Caco-2 (cell line): ENCODE data around the gene TMPRSS6. TPM values are rescaled to one million over a fixed set of nuclear protein-coding genes. Genes with fewer than 3 reads are reported as not detected.

Experiments used
- BruUV-seq: library from RNA; stranded (reverse); fragments of 400-500 nt; replicated peaks from 2 replicates; lab custom pipeline; 2021; lab: Mats Ljungman, UMichigan
- CTCF ChIA-PET: fragments of 300-600 bp; sonication (Branson Sonifier 250); formaldehyde crosslinking; loops from one replicate; lab custom pipeline; 2022; ENCODE audit warnings: antibody characterized with exemption; lab: Charles Lee
- POLR2A ChIA-PET: fragments of 300-600 bp; sonication (Branson Sonifier 250); formaldehyde crosslinking; loops from one replicate; lab custom pipeline; 2022; ENCODE audit warnings: antibody characterized with exemption; lab: Charles Lee
- DNase-seq, 2 experiments: peaks; one replicate each; pipeline versions ENCODE4 v3.0.0 to v3.0.0-alpha.2; 2020 to 2022
- H3K27me3 ChIP-seq: replicated peaks from 2 replicates; pipeline ENCODE4 v1.6.0; 2011; ENCODE audit warnings: low read length; ENCODE audit not compliant: control insufficient read depth, insufficient read depth
- H3K36me3 ChIP-seq: 2 replicates; pipeline ENCODE4 v1.5.1; 2011; ENCODE audit warnings: low read length; ENCODE audit not compliant: control insufficient read depth, insufficient read depth
- H3K4me1 ChIP-seq: fragments of 250-450 bp; sonication (Bioruptor Pico); 2 replicates; pipeline ENCODE4 v1.5.1; 2020; ENCODE audit warnings: mild to moderate bottlenecking
- H3K4me3 ChIP-seq: 2 replicates; pipeline ENCODE4 v1.5.1; 2011; ENCODE audit warnings: low read depth, mild to moderate bottlenecking, control low read depth, low read length
- H3K9me3 ChIP-seq: fragments of 250-450 bp; sonication (Bioruptor Pico); 2 replicates; pipeline ENCODE4 v1.5.1; 2020; ENCODE audit warnings: mild to moderate bottlenecking, moderate library complexity
- H3K27ac Mint-ChIP-seq: one replicate; pipeline ENCODE4 v1.8.0; 2022; ENCODE audit warnings: mixed read lengths; ENCODE audit not compliant: unreplicated experiment
- H3K27me3 Mint-ChIP-seq: one replicate; pipeline ENCODE4 v1.8.0; 2022; ENCODE audit warnings: mixed read lengths; ENCODE audit not compliant: insufficient read depth, unreplicated experiment
- H3K36me3 Mint-ChIP-seq: one replicate; pipeline ENCODE4 v1.8.0; 2022; ENCODE audit warnings: mild to moderate bottlenecking, mixed read lengths; ENCODE audit not compliant: insufficient read depth, unreplicated experiment
- H3K4me1 Mint-ChIP-seq: one replicate; pipeline ENCODE4 v1.8.0; 2022; ENCODE audit warnings: low read depth, mixed read lengths; ENCODE audit not compliant: unreplicated experiment
- H3K4me3 Mint-ChIP-seq: one replicate; pipeline ENCODE4 v1.8.0; 2022; ENCODE audit warnings: mild to moderate bottlenecking, moderate library complexity, mixed read lengths; ENCODE audit not compliant: unreplicated experiment
- H3K9me3 Mint-ChIP-seq: one replicate; pipeline ENCODE4 v1.8.0; 2022; ENCODE audit warnings: mixed read lengths; ENCODE audit not compliant: unreplicated experiment
- intact Hi-C: fragments of 100-400 bp; cut with micrococcal nuclease; formaldehyde crosslinking; loops from one replicate; pipeline ENCODE4 v1.10.0; 2022; ENCODE audit not compliant: unreplicated experiment
- total RNA-seq: library from RNA; stranded (reverse); gene quantifications from 2 replicates; pipeline ENCODE4 v1.2.3, GENCODE V29; 2022
- TF ChIP-seq, protein P1 (sequence below), 2 experiments: fragments of 200-600 bp in 1 of 2; IDR thresholded peaks; 1 replicate in 1 of 2; 2 replicates in 1 of 2; pipeline versions ENCODE4 v1.5.1 to v1.8.0; 2011 to 2022; ENCODE audit warnings: antibody characterized with exemption in 1 of 2, control low read depth in 1 of 2, inconsistent platforms in 1 of 2, low read depth in 1 of 2, low read length in 1 of 2, mild to moderate bottlenecking in 1 of 2, moderate library complexity in 1 of 2; ENCODE audit not compliant: insufficient read depth in 1 of 2, severe bottlenecking in 1 of 2, unreplicated experiment in 1 of 2

TMPRSS6 gene
- total RNA-seq, 1 experiment from 2014 or later = 1.6 TPM

DNA sequence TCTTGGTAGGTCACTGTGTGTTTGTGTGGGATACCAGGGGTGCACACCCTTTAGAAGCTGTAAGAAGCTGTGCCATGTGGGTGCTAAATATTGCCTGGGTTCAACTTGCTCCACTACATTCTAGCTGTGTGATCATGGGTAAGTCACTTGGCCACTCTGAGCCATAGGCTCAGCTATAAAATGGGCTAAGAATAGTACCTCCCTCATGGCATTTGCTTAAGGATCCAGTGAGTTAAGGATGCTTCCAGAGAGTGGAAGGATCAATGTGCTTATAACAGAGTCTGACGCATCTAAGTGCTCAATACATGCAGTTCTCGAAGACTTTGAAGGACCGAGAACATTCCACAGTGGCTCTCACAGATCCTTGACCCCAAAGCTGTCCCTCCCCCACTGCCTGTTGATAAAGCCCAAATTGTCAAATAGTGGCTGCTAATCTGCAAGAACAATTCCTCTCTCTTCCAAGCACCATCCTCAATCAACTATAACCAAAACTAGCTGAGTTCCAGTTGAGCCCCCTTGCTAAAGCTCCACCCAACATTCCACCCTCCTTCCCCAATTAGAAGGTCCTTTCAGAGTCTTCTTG lies 13.2 kb upstream of the TMPRSS6 start:
- POLR2A ChIA-PET = no interaction called here
- Histone ChIP-seq H3K4me3 (no peak overlapping the region), H3K36me3 (no peaks in the 10 kb centered on the region), H3K4me1 (no peaks in the 10 kb centered on the region), H3K9me3 (no peaks in the 10 kb centered on the region), H3K27me3 (no peaks in the 10 kb centered on the region)
- Mint-ChIP-seq H3K4me3 (no peak overlapping the region), H3K9me3 (no peaks in the 10 kb centered on the region), H3K27me3 (no peaks in the 10 kb centered on the region), H3K4me1 (no peaks in the 10 kb centered on the region), H3K27ac (no peak overlapping the region), H3K36me3 (no peaks in the 10 kb centered on the region)
- BruUV-seq = no TSS peak
- no peak for DNase-seq
- CTCF ChIA-PET = interaction anchor here (1.2 kb wide), 1 partner anchor 18 kb away, joined by 3 read pairs; no protein-coding TSS in a partner anchor
- TF ChIP-seq, protein P1, sequence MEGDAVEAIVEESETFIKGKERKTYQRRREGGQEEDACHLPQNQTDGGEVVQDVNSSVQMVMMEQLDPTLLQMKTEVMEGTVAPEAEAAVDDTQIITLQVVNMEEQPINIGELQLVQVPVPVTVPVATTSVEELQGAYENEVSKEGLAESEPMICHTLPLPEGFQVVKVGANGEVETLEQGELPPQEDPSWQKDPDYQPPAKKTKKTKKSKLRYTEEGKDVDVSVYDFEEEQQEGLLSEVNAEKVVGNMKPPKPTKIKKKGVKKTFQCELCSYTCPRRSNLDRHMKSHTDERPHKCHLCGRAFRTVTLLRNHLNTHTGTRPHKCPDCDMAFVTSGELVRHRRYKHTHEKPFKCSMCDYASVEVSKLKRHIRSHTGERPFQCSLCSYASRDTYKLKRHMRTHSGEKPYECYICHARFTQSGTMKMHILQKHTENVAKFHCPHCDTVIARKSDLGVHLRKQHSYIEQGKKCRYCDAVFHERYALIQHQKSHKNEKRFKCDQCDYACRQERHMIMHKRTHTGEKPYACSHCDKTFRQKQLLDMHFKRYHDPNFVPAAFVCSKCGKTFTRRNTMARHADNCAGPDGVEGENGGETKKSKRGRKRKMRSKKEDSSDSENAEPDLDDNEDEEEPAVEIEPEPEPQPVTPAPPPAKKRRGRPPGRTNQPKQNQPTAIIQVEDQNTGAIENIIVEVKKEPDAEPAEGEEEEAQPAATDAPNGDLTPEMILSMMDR (IDR thresholded peaks at IDR 0.05; ENCODE audit: insufficient read depth in 1 of 2, low read depth in 1 of 2, low read length in 1 of 2, severe bottlenecking in 1 of 2, unreplicated experiment in 1 of 2) = no peak
- intact Hi-C loops = no loop called here

DNA sequence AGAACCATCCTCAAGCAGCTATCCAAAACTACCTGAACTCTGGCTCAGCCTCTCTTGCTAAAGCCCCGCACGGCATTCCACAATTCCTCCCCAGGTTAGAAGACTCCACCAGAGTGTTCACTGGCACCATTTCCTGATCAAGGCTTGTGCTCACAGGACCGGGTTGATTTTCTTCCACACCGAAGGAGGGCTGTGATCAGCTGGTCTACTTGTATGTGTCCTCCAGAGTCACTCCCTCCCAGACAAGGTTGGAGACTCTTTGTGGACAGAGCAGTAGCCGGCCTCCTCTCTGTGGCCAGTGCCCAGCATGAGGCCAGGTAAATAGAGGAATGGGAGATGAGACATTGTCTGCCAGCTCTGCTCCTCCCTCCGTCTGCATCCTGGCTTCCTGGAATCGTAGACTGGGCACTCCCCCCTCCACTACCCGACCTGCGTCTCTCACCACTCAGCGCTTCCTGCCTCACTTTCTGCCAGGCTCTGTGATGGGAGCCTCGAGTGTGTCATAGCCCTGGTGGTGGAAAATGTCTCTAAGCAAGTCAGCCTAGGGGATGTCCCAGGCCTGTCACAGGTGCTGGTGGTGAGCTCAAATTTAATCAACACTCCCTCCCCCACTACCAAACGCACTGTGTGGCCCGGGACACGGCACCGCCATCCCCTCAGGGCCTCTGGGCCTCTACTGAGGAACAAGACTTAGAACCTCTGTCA lies 12.5 kb upstream of the TMPRSS6 start:
- Histone ChIP-seq H3K9me3 (no peaks in the 10 kb centered on the region), H3K4me3 (no peak overlapping the region), H3K36me3 (no peaks in the 10 kb centered on the region), H3K4me1 (no peaks in the 10 kb centered on the region), H3K27me3 (no peaks in the 10 kb centered on the region)
- Mint-ChIP-seq H3K4me1 (no peaks in the 10 kb centered on the region), H3K4me3 (no peak overlapping the region), H3K27me3 (no peaks in the 10 kb centered on the region), H3K36me3 (no peaks in the 10 kb centered on the region), H3K27ac (no peak overlapping the region), H3K9me3 (no peaks in the 10 kb centered on the region)
- no peak for DNase-seq
- POLR2A ChIA-PET = no interaction called here
- CTCF ChIA-PET = interaction anchor here (1.2 kb wide), 1 partner anchor 19 kb away, joined by 3 read pairs; no protein-coding TSS in a partner anchor
- BruUV-seq = no TSS peak
- TF ChIP-seq, protein P1 (IDR thresholded peaks at IDR 0.05; ENCODE audit: insufficient read depth in 1 of 2, low read depth in 1 of 2, low read length in 1 of 2, severe bottlenecking in 1 of 2, unreplicated experiment in 1 of 2) = no peak
- intact Hi-C loops = no loop called here

DNA sequence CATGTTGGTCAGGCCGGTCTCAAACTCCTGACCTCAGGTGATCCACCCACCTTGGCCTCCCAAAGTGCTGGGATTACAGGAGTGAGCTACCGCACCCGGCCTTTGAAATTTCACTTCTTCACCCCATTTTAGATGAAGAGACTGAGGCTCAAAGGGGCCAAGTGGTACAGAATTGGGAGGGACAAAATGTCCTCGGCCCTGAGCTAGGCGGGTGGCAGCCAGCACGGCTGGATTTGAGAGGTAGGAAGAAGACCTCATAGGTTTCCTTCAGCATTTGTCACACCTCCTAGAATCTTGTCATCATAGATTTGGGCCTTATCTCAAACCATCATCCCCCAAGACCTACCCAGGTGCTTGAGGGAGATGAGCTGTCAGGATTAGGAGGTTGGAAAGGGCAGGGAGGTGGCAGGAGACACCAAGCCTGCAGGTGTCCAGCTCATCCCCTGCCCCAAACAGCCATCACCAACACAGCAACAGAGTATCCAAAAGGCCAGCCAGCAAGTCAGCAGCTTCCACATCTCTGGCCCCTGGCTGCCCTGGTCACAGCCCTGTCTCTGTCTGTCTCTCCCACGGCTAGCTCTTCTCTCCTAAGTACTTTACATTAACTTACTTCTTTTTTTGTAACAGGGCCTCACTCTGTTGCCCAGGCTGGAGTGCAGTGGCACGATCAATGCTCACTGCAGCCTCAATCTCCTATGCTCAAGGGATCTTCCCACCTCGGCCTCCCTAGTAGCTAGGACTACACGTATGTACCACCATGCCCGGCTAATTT lies 11.2 kb upstream of the TMPRSS6 start:
- H3K36me3 Mint-ChIP-seq = no peaks in the 10 kb centered on the region
- Histone ChIP-seq H3K9me3 (no peaks in the 10 kb centered on the region), H3K4me1 (no peaks in the 10 kb centered on the region), H3K36me3 (no peaks in the 10 kb centered on the region), H3K27me3 (no peaks in the 10 kb centered on the region), H3K4me3 (no peak overlapping the region)
- no peaks in the 10 kb centered on the region for H3K27me3 Mint-ChIP-seq
- ChIA-PET CTCF (no interaction called here), POLR2A (no interaction called here)
- H3K9me3 Mint-ChIP-seq = no peaks in the 10 kb centered on the region
- H3K27ac Mint-ChIP-seq = no peak overlapping the region
- no peak for DNase-seq
- H3K4me3 Mint-ChIP-seq = no peak overlapping the region
- BruUV-seq = no TSS peak
- intact Hi-C loops = no loop called here
- TF ChIP-seq, protein P1 (IDR thresholded peaks at IDR 0.05; ENCODE audit: insufficient read depth in 1 of 2, low read depth in 1 of 2, low read length in 1 of 2, severe bottlenecking in 1 of 2, unreplicated experiment in 1 of 2) = no peak
- H3K4me1 Mint-ChIP-seq = no peaks in the 10 kb centered on the region
